Bronchial epithelial cell (primary cell): ENCODE measurements around the gene LAMA1. TPM values are rescaled to one million over a fixed set of nuclear protein-coding genes. Genes with fewer than 3 reads are reported as not detected.
A peak's percentile ranks its signal among the peaks of the same experiment; 100 is the strongest.

Experiments
- DNase-seq: peaks from one replicate; pipeline ENCODE4 v3.0.0-alpha.2; 2010; ENCODE audit warnings: low read depth
- FAIRE-seq: peaks from 2 replicates; lab custom pipeline; 2011; peaks lifted over from hg19 to GRCh38; lab: Jason Lieb, UNC
- H3K27me3 ChIP-seq: 2 replicates; pipeline ENCODE4 v1.5.1; 2011; ENCODE audit warnings: low read length; ENCODE audit not compliant: control insufficient read depth, insufficient read depth
- H3K36me3 ChIP-seq: 2 replicates; pipeline ENCODE4 v1.5.1; 2011; ENCODE audit warnings: low read length; ENCODE audit not compliant: control insufficient read depth, insufficient read depth
- H3K4me3 ChIP-seq: 2 replicates; pipeline ENCODE4 v1.5.1; 2011; ENCODE audit warnings: mild to moderate bottlenecking, low read depth, low read length, control low read depth
- total RNA-seq: library from RNA; depleted of rRNA; stranded (reverse); fragments of >200 nt; gene quantifications from 2 replicates; pipeline ENCODE4 v1.2.1, GENCODE V29; 2014
- TF ChIP-seq, protein P1 (sequence below): IDR thresholded peaks from 2 replicates; pipeline ENCODE4 v1.5.1; 2011; ENCODE audit warnings: mild to moderate bottlenecking, moderate library complexity, low read length, control low read depth, inconsistent platforms; ENCODE audit not compliant: insufficient read depth, severe bottlenecking

The LAMA1 gene
- total RNA-seq, 1 donor from 2014 or later, result 1.8 TPM

DNA sequence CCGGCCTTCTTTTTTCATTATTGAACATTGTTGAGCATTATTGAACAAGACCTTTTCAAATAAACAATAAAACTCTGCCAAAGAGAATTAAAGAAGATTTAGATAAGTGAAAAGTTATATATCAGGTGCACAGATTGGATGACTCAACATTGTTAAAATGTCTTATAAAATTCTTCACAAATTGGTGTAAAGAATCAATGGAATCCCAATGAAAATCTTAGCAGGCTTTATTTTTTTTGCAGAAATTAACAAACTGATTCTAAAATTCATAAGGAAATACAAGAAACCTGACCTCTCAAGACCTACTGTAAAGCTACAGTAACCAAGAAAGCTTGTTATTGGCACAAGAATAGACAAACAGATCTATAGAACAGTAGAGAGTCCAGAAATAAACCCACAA, 70.3 kb downstream of the LAMA1 start:
- Histone ChIP-seq H3K4me3 (no peak overlapping the region), H3K36me3 (no peaks in the 10 kb centered on the region), H3K27me3 (no peaks in the 10 kb centered on the region)
- DNase-seq, result no peak
- TF ChIP-seq, protein P1, sequence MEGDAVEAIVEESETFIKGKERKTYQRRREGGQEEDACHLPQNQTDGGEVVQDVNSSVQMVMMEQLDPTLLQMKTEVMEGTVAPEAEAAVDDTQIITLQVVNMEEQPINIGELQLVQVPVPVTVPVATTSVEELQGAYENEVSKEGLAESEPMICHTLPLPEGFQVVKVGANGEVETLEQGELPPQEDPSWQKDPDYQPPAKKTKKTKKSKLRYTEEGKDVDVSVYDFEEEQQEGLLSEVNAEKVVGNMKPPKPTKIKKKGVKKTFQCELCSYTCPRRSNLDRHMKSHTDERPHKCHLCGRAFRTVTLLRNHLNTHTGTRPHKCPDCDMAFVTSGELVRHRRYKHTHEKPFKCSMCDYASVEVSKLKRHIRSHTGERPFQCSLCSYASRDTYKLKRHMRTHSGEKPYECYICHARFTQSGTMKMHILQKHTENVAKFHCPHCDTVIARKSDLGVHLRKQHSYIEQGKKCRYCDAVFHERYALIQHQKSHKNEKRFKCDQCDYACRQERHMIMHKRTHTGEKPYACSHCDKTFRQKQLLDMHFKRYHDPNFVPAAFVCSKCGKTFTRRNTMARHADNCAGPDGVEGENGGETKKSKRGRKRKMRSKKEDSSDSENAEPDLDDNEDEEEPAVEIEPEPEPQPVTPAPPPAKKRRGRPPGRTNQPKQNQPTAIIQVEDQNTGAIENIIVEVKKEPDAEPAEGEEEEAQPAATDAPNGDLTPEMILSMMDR, result no peak
- FAIRE-seq, result no peak

DNA sequence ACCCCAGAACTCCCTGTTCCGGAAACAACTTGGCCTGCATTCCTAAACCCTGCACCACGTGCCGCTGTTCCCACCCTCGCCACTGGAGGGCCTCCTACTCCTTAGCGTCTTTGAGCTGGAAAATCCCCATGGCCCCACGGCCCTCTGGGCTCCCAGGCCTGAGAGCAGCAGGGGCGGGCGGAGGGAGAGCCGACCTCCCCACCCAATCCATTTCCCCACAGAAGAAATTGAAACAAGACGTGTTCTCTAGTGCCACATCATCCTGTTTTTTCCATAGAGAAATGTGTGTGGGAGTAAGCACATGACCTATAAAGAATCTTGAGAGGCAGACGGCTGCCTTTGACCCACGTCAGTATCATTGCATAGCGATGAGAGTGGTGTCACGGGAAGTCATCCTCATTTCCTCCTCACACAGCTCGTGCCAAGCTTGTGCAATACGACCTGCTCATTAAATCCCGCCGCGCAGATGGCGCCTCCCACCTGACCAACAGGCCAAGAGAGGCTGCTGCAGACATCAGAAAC, 79.2 kb downstream of the LAMA1 start:
- FAIRE-seq (peak; percentile 7), DNase-seq (peak; percentile 76)
- H3K27me3 ChIP-seq, result no peaks in the 10 kb centered on the region
- H3K36me3 ChIP-seq, result no peaks in the 10 kb centered on the region
- no peak overlapping the region for H3K4me3 ChIP-seq
- TF ChIP-seq, protein P1, result peak; percentile 68

DNA sequence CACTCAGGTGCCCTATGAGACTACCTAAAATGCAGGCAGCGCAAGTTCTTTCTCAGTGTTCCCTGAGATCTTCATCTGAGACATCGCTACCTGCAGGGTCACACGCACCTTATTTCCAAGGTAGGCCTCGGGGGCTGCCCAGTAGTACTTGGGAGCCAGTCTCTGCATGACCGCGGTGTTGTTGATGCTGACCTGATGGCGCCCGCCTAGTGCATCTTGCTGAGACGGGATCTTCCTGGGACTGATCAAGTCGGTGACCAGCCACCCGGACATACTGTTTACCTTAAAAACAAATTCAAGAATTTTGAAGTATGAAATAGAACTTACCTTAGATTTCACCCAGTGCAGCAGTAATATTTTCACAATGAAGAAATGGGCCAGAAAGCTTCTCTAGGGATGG, 80.1 kb downstream of the LAMA1 start:
- Histone ChIP-seq H3K36me3 (no peaks in the 10 kb centered on the region), H3K27me3 (no peaks in the 10 kb centered on the region), H3K4me3 (no peak overlapping the region)
- FAIRE-seq, result no peak
- no peak for DNase-seq
- TF ChIP-seq, protein P1, result no peak

DNA sequence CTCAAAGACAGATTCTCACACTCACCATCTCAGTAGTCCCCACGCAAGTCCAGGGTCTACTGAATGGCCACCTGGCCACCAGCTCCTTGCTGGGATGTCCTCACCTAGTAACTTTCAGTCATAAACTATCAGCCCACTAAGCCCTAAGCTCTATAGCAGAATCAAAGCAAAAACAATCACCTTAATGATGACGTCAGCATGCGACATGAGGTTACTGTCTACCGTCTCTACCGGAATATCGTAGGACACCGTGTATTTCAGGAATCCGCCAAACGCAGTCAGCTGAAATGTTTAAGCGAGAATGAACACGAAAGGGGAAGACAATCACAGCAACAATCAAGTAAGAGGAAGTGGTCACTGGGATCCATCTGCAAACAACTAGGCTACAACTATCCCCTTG, 81.8 kb downstream of the LAMA1 start:
- FAIRE-seq, result no peak
- Histone ChIP-seq H3K4me3 (no peak overlapping the region), H3K27me3 (no peaks in the 10 kb centered on the region), H3K36me3 (no peaks in the 10 kb centered on the region)
- DNase-seq, result no peak
- TF ChIP-seq, protein P1, result no peak

DNA sequence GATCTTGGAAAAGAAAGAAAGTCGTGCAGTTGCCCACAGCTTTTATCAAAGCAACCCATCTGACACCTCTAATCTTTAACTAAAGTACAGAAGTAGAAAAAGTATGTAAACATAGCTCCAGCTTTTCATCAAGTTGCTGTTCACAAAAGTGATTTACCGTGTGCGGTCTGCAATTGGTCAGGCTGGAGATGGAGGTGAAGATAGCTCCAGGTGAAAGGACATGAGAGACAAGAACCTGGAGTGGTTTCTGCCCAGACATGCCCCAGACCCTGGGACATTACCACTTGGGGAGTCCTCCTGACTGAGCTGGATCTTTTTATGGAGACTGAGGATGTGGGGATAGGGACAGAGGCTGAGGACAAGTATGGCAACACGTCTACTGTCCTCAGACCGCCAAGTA, 82.7 kb downstream of the LAMA1 start:
- no peak overlapping the region for H3K4me3 ChIP-seq
- H3K27me3 ChIP-seq, result no peaks in the 10 kb centered on the region
- no peaks in the 10 kb centered on the region for H3K36me3 ChIP-seq
- TF ChIP-seq, protein P1, result no peak
- FAIRE-seq (no peak), DNase-seq (no peak)

DNA sequence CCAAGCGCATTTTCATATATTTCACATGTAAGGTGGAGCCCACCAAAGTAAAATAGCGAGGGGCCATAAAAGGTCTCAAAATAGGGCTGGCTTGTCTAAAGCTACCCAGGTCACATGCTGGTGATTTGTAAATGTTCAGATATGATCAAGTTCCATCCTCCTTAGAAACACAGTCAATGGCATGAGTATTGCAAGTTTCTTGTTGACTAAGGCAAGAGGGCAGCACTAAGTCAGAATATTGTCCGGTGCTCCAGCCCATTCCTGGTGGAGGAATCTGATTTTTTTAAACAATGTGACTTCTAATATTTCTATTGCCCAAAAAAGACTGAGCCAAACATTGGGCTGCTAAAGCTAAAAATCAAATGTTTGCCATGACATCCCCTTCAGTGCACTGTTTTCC, 85.1 kb downstream of the LAMA1 start:
- no peaks in the 10 kb centered on the region for H3K27me3 ChIP-seq
- no peaks in the 10 kb centered on the region for H3K36me3 ChIP-seq
- DNase-seq (no peak), FAIRE-seq (no peak)
- no peak overlapping the region for H3K4me3 ChIP-seq
- TF ChIP-seq, protein P1, result no peak
